T-helper 1 cell treated with Interleukin-12 subunit alpha and Interleukin-12 subunit beta and Interleukin-4 antibody, amounts not matched to agents 30 ng/mL and 1 ng/mL, for 36 hours (primary cell): Measurements from ENCODE around the gene GPC5. TPM values are rescaled to one million over a fixed set of nuclear protein-coding genes. Genes with fewer than 3 reads are reported as not detected.
"Not testable (repeated sequence)": the region's sequence is repeated elsewhere in the genome, so short reads cannot be mapped to it uniquely, and the experiment has no call there.

ENCODE experiments used
- intact Hi-C: fragments of 100-400 bp; cut with micrococcal nuclease; formaldehyde crosslinking; loops from one replicate; pipeline ENCODE4 v1.15.1; 2024
- total RNA-seq: library from RNA; stranded (reverse); gene quantifications from 2 replicates; pipeline ENCODE4 v1.2.3, GENCODE V29; 2022

GPC5 gene
- total RNA-seq, 1 donor from 2014 or later: 0.22 TPM

DNA sequence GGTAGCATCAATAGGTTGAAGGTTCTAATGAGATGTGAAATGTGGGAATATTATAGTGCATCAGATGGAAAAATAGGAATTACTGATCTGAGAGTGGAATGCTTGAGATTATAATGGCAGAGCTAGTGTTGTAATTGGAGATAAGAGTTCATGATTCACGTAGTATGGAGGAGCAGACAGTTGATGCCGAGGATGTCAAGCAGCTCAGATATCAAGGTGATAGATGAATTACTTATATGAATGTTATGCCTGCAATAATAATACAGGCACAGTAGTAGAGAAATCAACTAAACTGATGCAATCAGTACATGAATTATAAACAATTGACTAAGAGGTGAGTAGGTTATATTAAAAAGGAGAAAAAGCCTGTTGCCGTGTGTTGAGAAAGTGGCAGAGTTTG is 1035.0 kb downstream of the GPC5 start:
- intact Hi-C loops: no loop called here

DNA sequence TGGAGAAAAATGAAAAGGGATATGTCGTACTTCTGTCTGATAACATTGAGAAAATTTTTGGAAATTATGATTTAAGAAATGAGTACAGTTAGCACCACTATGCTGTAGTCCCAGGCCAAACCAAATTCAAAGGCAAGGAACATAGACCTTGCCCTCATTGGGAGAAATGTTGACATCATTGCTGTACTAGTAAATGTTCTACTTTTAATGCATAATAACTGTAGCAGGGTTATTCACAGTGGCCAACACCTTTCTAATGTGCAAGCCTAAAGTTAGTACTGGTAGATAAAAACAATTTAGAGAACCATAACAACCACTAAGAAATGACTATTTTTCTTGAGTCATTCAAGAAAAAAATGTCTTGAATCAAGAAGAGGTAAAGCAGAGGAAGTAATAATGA is 1035.5 kb downstream of the GPC5 start:
- intact Hi-C loops: no loop called here

- intact Hi-C loops: no loop called here
Observed at GRCh38 chr13:92436924-92437323, 1038.5 kb downstream of the GPC5 start.

- intact Hi-C loops: no loop called here
Observed at GRCh38 chr13:92444244-92444643, 1045.8 kb downstream of the GPC5 start.

GRCh38 chr13:92451060-92451459 is 1052.6 kb downstream of the GPC5 start:
- intact Hi-C loops: no loop called here

GRCh38 chr13:92452840-92453239 is 1054.4 kb downstream of the GPC5 start:
- intact Hi-C loops: no loop called here

GRCh38 chr13:92459306-92459705 is 1060.9 kb downstream of the GPC5 start:
- intact Hi-C loops: no loop called here

GRCh38 chr13:92460479-92460878 is 1062.1 kb downstream of the GPC5 start:
- intact Hi-C loops: no loop called here

DNA sequence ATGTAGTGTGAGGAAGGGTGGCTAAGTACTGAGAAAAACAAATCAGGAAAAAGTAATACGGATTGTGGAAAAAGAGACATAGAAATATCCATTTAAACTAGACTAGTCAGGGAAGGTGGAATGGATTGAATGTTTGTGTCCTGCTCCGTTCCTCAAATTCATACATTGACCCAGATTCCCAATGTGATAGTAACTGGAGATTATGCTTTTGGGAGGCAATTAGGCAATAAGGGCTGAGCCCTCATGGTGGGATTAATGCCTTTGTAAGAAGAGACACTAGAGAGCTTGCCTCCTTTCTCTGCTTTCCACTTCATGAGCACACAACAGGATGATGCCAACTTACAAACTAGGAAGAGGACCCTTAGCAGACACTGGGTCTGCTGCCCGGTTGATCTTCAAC is 1063.0 kb downstream of the GPC5 start:
- intact Hi-C loops: loop anchor here (1.0 kb wide), 1 partner anchor 45 kb away; no protein-coding TSS in a partner anchor

GRCh38 chr13:92461831-92462230 is 1063.4 kb downstream of the GPC5 start:
- intact Hi-C loops: loop anchor here (1.0 kb wide), 1 partner anchor 46 kb away; no protein-coding TSS in a partner anchor

DNA sequence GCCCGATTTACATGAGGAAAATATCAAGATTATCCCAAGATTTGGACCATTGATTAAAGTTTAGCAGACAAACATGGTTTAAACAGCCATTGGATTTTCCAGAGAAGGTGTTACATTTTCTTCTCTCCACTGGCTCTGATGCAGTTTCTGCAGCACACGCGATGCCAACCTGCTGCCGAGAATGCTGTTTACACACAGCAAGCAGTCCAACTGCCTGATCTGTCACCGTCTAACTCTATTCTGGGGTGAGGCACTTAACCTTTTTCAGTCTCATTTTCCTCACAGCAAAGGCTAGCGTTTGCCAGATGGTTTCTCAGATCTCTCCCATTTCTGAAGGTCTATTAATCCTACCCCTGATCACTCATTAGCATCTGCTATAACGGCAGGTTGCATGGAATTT is 1064.7 kb downstream of the GPC5 start:
- intact Hi-C loops: no loop called here

- intact Hi-C loops: no loop called here
Observed at GRCh38 chr13:92473765-92474475, 1075.5 kb downstream of the GPC5 start.

GRCh38 chr13:92480387-92480786 is 1082.0 kb downstream of the GPC5 start:
- intact Hi-C loops: no loop called here

GRCh38 chr13:92482790-92483189 is 1084.4 kb downstream of the GPC5 start:
- intact Hi-C loops: not testable (repeated sequence)

DNA sequence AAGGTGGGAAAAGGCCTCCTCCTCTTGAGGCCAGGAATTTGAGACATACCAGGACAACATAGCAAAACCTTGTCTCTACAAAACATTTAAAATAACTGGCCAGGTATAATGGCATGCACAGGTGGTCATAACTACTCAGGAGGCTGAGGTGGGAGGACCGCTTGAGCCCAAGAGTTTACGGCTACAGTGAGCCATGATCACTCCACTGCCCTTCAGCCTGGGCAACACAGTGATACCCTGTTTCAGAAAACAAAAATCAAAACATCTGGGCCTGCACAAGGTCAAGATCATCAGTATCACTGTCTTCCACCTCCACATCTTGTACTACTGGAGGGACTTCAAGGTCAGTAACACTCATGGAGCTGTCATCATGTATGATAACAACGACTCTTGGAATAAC is 1085.5 kb downstream of the GPC5 start:
- intact Hi-C loops: no loop called here

DNA sequence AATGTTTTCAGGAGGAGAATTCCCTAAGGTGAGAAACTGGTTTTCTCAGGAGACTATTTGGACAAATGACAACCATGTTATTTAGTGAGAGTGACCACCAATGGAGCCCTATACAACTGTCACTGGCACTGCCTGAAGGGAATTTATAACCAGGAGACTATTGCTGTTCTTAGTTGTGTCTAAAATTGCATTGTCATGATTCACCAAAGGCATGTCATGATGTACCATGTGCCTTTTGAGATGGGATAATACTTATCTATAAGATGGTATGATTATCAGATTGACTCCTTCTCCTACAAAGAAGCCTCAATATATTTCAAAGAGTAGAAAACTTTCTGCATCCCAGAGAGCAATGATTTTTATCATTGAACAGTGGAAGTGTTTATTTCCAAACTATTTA is 1088.8 kb downstream of the GPC5 start:
- intact Hi-C loops: no loop called here

- intact Hi-C loops: no loop called here
Observed at GRCh38 chr13:92488249-92488852, 1089.9 kb downstream of the GPC5 start.

DNA sequence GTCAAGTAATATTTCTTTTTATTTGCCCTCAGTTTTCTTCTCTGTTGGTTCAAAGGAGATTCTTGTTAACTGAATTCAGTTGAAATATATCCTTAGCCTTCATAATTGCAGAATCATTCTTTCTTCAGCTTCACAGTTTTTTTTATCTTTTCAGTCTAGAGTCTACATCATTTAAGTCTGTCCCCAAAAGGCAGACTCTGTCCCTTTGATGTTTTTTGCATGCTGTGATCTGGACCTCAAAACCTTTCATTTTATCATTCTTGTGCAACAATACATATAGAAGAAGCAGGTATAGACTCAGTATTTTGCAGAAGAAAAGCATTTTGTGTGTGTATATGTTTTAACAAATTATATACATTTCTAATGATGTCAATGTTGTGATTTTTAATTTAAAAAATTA is 1093.4 kb downstream of the GPC5 start:
- intact Hi-C loops: no loop called here

GRCh38 chr13:92494915-92495314 is 1096.5 kb downstream of the GPC5 start:
- intact Hi-C loops: no loop called here

DNA sequence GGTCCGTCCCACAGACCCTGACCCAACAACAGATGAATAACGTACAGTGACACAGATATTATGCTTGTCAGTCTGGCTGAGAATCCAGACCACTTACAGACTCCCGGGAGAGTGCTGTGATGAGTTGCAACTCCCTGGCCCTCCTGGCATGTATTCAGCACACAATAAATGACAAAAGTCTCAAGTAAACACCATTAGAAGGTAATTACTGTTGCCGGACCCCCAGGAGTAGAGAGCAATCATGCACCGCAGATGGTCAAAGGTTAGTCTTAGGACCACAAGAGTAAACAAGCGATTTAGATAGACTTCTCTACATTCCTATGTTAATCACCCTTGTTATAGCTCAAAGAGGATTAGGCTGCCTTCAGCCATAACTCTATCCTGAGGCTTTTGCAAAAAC is 1101.8 kb downstream of the GPC5 start:
- intact Hi-C loops: no loop called here

GRCh38 chr13:92510416-92510815 is 1112.0 kb downstream of the GPC5 start:
- intact Hi-C loops: no loop called here

- intact Hi-C loops: no loop called here
Observed at GRCh38 chr13:92512852-92513251, 1114.4 kb downstream of the GPC5 start.

GRCh38 chr13:92513672-92514071 is 1115.3 kb downstream of the GPC5 start:
- intact Hi-C loops: no loop called here
